GM13977 (cell line): Measurements from ENCODE around the gene MAP3K6.

ENCODE experiments used
- DNase-seq: peaks from one replicate; pipeline ENCODE4 v3.0.0; 2012; ENCODE audit warnings: low spot score
- in situ Hi-C: fragments of 300-500 bp; cut with MboI; formaldehyde crosslinking; loops from one replicate; pipeline ENCODE4 v1.12.0; 2022; ENCODE audit warnings: low sequenced_read_pairs, low pct_unique_long_range_greater_than_20kb, mixed read lengths, inconsistent platforms; ENCODE audit not compliant: unreplicated experiment
- TF ChIP-seq, protein P1 (sequence below): IDR thresholded peaks from 2 replicates; pipeline ENCODE4 v1.5.1; 2012; ENCODE audit warnings: mild to moderate bottlenecking, control low read depth; ENCODE audit not compliant: insufficient read depth; ENCODE audit errors: extremely low read depth, missing control alignments

The MAP3K6 gene

DNA sequence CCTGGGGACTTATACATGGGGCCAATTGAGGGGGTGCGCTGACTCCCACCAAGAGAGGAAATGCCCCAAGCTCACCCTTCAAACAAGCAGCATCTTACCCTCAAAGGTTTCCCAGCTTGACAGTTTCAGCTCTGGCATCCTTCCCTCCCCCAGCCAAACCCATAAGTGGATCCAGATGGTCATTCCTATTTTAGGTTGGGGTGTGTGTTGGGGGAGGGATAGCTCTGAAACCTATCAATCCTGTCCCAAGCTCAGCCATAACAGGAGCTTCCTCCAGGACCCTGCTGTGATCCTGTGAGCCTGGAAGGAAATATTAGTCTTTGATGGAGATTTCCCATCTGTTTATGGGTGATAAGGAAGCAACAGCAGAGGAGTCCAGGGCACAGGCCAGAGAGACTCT is 48.2 kb downstream of the MAP3K6 start:
- in situ Hi-C loops = loop anchor here (10.0 kb wide), 1 partner anchor 56 kb away; the partner anchor contains the start of gene FCN3
- DNase-seq = no peak
- TF ChIP-seq, protein P1, sequence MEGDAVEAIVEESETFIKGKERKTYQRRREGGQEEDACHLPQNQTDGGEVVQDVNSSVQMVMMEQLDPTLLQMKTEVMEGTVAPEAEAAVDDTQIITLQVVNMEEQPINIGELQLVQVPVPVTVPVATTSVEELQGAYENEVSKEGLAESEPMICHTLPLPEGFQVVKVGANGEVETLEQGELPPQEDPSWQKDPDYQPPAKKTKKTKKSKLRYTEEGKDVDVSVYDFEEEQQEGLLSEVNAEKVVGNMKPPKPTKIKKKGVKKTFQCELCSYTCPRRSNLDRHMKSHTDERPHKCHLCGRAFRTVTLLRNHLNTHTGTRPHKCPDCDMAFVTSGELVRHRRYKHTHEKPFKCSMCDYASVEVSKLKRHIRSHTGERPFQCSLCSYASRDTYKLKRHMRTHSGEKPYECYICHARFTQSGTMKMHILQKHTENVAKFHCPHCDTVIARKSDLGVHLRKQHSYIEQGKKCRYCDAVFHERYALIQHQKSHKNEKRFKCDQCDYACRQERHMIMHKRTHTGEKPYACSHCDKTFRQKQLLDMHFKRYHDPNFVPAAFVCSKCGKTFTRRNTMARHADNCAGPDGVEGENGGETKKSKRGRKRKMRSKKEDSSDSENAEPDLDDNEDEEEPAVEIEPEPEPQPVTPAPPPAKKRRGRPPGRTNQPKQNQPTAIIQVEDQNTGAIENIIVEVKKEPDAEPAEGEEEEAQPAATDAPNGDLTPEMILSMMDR = no peak

DNA sequence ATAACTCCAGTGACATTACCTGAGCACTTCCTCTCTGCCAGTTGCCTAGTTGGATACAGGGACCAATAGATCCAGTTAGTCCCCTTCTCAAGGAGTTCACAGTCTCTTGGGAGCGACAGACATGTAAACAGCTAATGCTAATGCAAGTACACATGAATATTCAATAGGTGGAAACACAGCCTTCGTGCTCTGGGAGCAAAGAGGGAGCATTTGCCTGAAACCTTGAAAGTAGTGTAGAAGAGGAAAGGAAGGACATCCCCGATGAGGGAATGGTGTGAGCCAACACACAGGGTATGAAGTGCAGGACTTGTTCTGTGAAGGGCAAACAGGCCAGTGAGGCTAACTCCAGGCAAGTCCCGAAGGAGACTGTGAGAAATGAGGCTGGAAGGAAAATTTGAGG is 48.6 kb downstream of the MAP3K6 start:
- in situ Hi-C loops = loop anchor here (10.0 kb wide), 1 partner anchor 57 kb away; the partner anchor contains the start of gene FCN3
- TF ChIP-seq, protein P1 = no peak
- no peak for DNase-seq

GRCh38 chr1:27316860-27317259 is 49.9 kb downstream of the MAP3K6 start:
- DNase-seq = no peak
- TF ChIP-seq, protein P1 = no peak
- in situ Hi-C loops = loop anchor here (10.0 kb wide), 1 partner anchor 58 kb away; the partner anchor contains the start of gene FCN3

DNA sequence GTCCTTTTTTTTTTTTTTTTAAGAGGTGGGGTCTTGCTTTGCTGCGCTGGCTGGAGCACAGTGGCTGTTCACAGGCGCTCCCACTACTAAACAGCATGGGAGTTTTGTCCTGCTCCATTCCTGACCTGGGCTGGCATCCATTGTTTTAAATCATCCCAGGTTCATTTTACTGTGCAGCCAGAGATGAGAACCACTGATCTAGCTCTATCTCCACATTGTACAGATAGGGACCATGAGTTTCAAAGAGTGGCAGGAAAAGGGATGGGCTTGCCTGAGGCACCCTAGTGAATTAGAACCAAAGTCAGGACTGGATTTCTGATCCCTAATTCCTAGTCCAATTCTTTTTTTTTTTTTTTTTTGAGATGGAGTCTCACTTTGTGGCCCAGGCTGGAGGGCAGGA is 52.0 kb downstream of the MAP3K6 start:
- no peak for DNase-seq
- TF ChIP-seq, protein P1 = no peak
- in situ Hi-C loops = loop anchor here (10.0 kb wide), 1 partner anchor 60 kb away; the partner anchor contains the start of gene FCN3

- TF ChIP-seq, protein P1 = no peak
- DNase-seq = no peak
- in situ Hi-C loops = loop anchor here (10.0 kb wide), 1 partner anchor 61 kb away; the partner anchor contains the start of gene FCN3
Observed at GRCh38 chr1:27314169-27314568, 52.6 kb downstream of the MAP3K6 start.

- in situ Hi-C loops = no loop called here
Observed at GRCh38 chr1:27307874-27308598, 58.7 kb downstream of the MAP3K6 start.

More at GRCh38 chr1:27307874-27308598, 58.7 kb downstream of the MAP3K6 start:
- DNase-seq = no peak
- TF ChIP-seq, protein P1 = no peak
